Measurements from ENCODE around the gene TNN. TPM values are rescaled to one million over a fixed set of nuclear protein-coding genes. Genes with fewer than 3 reads are reported as not detected.

The TNN gene
- total and polyA plus RNA-seq, 9 donors, result 3.3 to 9.2 (median 5.5) TPM

GRCh38 chr1:175134500-175134899, 66.9 kb downstream of the TNN start:
- Histone ChIP-seq H3K4me1 (ENCODE audit: control insufficient read depth, insufficient read depth, low read length) (peaks cover 6% of the 10 kb centered on the region), H3K27ac (ENCODE audit: low read length) (no peak overlapping the region), H3K9me3 (replicated peaks; ENCODE audit: control insufficient read depth, low read depth, low read length) (no peaks in the 10 kb centered on the region), H3K36me3 (ENCODE audit: control insufficient read depth, insufficient read depth, low read length) (no peaks in the 10 kb centered on the region), H3K4me3 (ENCODE audit: low read length) (no peak overlapping the region), H3K27me3 (ENCODE audit: control insufficient read depth, insufficient read depth, low read length) (no peaks in the 10 kb centered on the region)
- 87% methylated on average over 1 of the region's 1 CpG for WGBS (ENCODE audit: insufficient coverage)
- DNase-seq, result no peak

- H3K9me3 ChIP-seq (replicated peaks; ENCODE audit: control insufficient read depth, low read depth, low read length), result no peaks in the 10 kb centered on the region
- DNase-seq, result no peak
- H3K36me3 ChIP-seq (ENCODE audit: control insufficient read depth, insufficient read depth, low read length), result no peaks in the 10 kb centered on the region
- WGBS (ENCODE audit: insufficient coverage), result 80% methylated on average over 1 of the region's 3 CpGs
- H3K27ac ChIP-seq (ENCODE audit: low read length), result no peak overlapping the region
- H3K27me3 ChIP-seq (ENCODE audit: control insufficient read depth, insufficient read depth, low read length), result no peaks in the 10 kb centered on the region
- H3K4me3 ChIP-seq (ENCODE audit: low read length), result no peak overlapping the region
- H3K4me1 ChIP-seq (ENCODE audit: control insufficient read depth, insufficient read depth, low read length), result no peaks in the 10 kb centered on the region
Measured at GRCh38 chr1:175136246-175136645, 68.6 kb downstream of the TNN start.

GRCh38 chr1:175137369-175137768, 69.7 kb downstream of the TNN start:
- no peaks in the 10 kb centered on the region for H3K9me3 ChIP-seq (replicated peaks; ENCODE audit: control insufficient read depth, low read depth, low read length)
- H3K27ac ChIP-seq (ENCODE audit: low read length), result no peak overlapping the region
- DNase-seq, result no peak
- H3K4me3 ChIP-seq (ENCODE audit: low read length), result no peak overlapping the region
- H3K36me3 ChIP-seq (ENCODE audit: control insufficient read depth, insufficient read depth, low read length), result no peaks in the 10 kb centered on the region
- no CpG with 5 or more reads among the region's 1 CpG for WGBS (ENCODE audit: insufficient coverage)
- H3K4me1 ChIP-seq (ENCODE audit: control insufficient read depth, insufficient read depth, low read length), result no peaks in the 10 kb centered on the region
- no peaks in the 10 kb centered on the region for H3K27me3 ChIP-seq (ENCODE audit: control insufficient read depth, insufficient read depth, low read length)

GRCh38 chr1:175138579-175138978, 70.9 kb downstream of the TNN start:
- DNase-seq, result no peak
- Histone ChIP-seq H3K9me3 (replicated peaks; ENCODE audit: control insufficient read depth, low read depth, low read length) (no peaks in the 10 kb centered on the region), H3K4me1 (ENCODE audit: control insufficient read depth, insufficient read depth, low read length) (no peaks in the 10 kb centered on the region), H3K27me3 (ENCODE audit: control insufficient read depth, insufficient read depth, low read length) (no peaks in the 10 kb centered on the region), H3K4me3 (ENCODE audit: low read length) (no peak overlapping the region), H3K36me3 (ENCODE audit: control insufficient read depth, insufficient read depth, low read length) (no peaks in the 10 kb centered on the region), H3K27ac (ENCODE audit: low read length) (no peak overlapping the region)
- 67% methylated on average over 1 of the region's 2 CpGs for WGBS (ENCODE audit: insufficient coverage)

GRCh38 chr1:175145899-175146528, 78.4 kb downstream of the TNN start:
- peaks cover 4% of the 10 kb centered on the region for H3K27me3 ChIP-seq (ENCODE audit: control insufficient read depth, insufficient read depth, low read length)
- no peaks in the 10 kb centered on the region for H3K9me3 ChIP-seq (replicated peaks; ENCODE audit: control insufficient read depth, low read depth, low read length)
- no peak overlapping the region for H3K27ac ChIP-seq (ENCODE audit: low read length)
- WGBS (ENCODE audit: insufficient coverage), result no CpG with 5 or more reads among the region's 7 CpGs
- no peak overlapping the region for H3K4me3 ChIP-seq (ENCODE audit: low read length)
- H3K36me3 ChIP-seq (ENCODE audit: control insufficient read depth, insufficient read depth, low read length), result no peaks in the 10 kb centered on the region
- peaks cover 3% of the 10 kb centered on the region for H3K4me1 ChIP-seq (ENCODE audit: control insufficient read depth, insufficient read depth, low read length)
- no peak for DNase-seq

GRCh38 chr1:175146529-175147213, 79.0 kb downstream of the TNN start:
- H3K9me3 ChIP-seq (replicated peaks; ENCODE audit: control insufficient read depth, low read depth, low read length), result no peaks in the 10 kb centered on the region
- 23% methylated on average over 10 of the region's 21 CpGs for WGBS (ENCODE audit: insufficient coverage)
- peaks cover 3% of the 10 kb centered on the region for H3K4me1 ChIP-seq (ENCODE audit: control insufficient read depth, insufficient read depth, low read length)
- H3K36me3 ChIP-seq (ENCODE audit: control insufficient read depth, insufficient read depth, low read length), result no peaks in the 10 kb centered on the region
- no peak overlapping the region for H3K4me3 ChIP-seq (ENCODE audit: low read length)
- DNase-seq, result peak; percentile 63
- peaks cover 4% of the 10 kb centered on the region for H3K27me3 ChIP-seq (ENCODE audit: control insufficient read depth, insufficient read depth, low read length)
- H3K27ac ChIP-seq (ENCODE audit: low read length), result no peak overlapping the region

GRCh38 chr1:175147569-175147968, 79.9 kb downstream of the TNN start:
- Histone ChIP-seq H3K4me1 (ENCODE audit: control insufficient read depth, insufficient read depth, low read length) (peaks cover 3% of the 10 kb centered on the region), H3K9me3 (replicated peaks; ENCODE audit: control insufficient read depth, low read depth, low read length) (no peaks in the 10 kb centered on the region), H3K4me3 (ENCODE audit: low read length) (no peak overlapping the region), H3K27ac (ENCODE audit: low read length) (no peak overlapping the region), H3K27me3 (ENCODE audit: control insufficient read depth, insufficient read depth, low read length) (peaks cover 7% of the 10 kb centered on the region), H3K36me3 (ENCODE audit: control insufficient read depth, insufficient read depth, low read length) (no peaks in the 10 kb centered on the region)
- 100% methylated on average over 1 of the region's 5 CpGs for WGBS (ENCODE audit: insufficient coverage)
- DNase-seq, result no peak

GRCh38 chr1:175148068-175148467, 80.4 kb downstream of the TNN start:
- Histone ChIP-seq H3K36me3 (ENCODE audit: control insufficient read depth, insufficient read depth, low read length) (no peaks in the 10 kb centered on the region), H3K9me3 (replicated peaks; ENCODE audit: control insufficient read depth, low read depth, low read length) (no peaks in the 10 kb centered on the region), H3K4me3 (ENCODE audit: low read length) (no peak overlapping the region), H3K27ac (ENCODE audit: low read length) (no peak overlapping the region), H3K4me1 (ENCODE audit: control insufficient read depth, insufficient read depth, low read length) (peaks cover 3% of the 10 kb centered on the region), H3K27me3 (ENCODE audit: control insufficient read depth, insufficient read depth, low read length) (peaks cover 7% of the 10 kb centered on the region)
- WGBS (ENCODE audit: insufficient coverage), result no CpG with 5 or more reads among the region's 7 CpGs
- no peak for DNase-seq

- Histone ChIP-seq H3K4me1 (ENCODE audit: control insufficient read depth, insufficient read depth, low read length) (peaks cover 3% of the 10 kb centered on the region), H3K27ac (ENCODE audit: low read length) (no peak overlapping the region), H3K27me3 (ENCODE audit: control insufficient read depth, insufficient read depth, low read length) (peaks cover 9% of the 10 kb centered on the region), H3K4me3 (ENCODE audit: low read length) (no peak overlapping the region), H3K9me3 (replicated peaks; ENCODE audit: control insufficient read depth, low read depth, low read length) (no peaks in the 10 kb centered on the region), H3K36me3 (ENCODE audit: control insufficient read depth, insufficient read depth, low read length) (no peaks in the 10 kb centered on the region)
- 72% methylated on average over 9 of the region's 9 CpGs for WGBS (ENCODE audit: insufficient coverage)
- DNase-seq, result no peak
Measured at GRCh38 chr1:175150596-175151319, 83.1 kb downstream of the TNN start.

GRCh38 chr1:175152006-175152652, 84.5 kb downstream of the TNN start:
- Histone ChIP-seq H3K9me3 (replicated peaks; ENCODE audit: control insufficient read depth, low read depth, low read length) (no peaks in the 10 kb centered on the region), H3K27ac (ENCODE audit: low read length) (no peak overlapping the region), H3K4me1 (ENCODE audit: control insufficient read depth, insufficient read depth, low read length) (no peaks in the 10 kb centered on the region), H3K27me3 (ENCODE audit: control insufficient read depth, insufficient read depth, low read length) (peaks cover 9% of the 10 kb centered on the region), H3K36me3 (ENCODE audit: control insufficient read depth, insufficient read depth, low read length) (no peaks in the 10 kb centered on the region), H3K4me3 (ENCODE audit: low read length) (no peak overlapping the region)
- DNase-seq, result peak; percentile 56
- 6% methylated on average over 6 of the region's 15 CpGs for WGBS (ENCODE audit: insufficient coverage)
